ENCODE results near the gene SLC7A9.

Gene SLC7A9

GRCh38 chr19:32901504-32902161 lies 32.1 kb upstream of the SLC7A9 start:
- Histone ChIP-seq H3K9me3 (no peaks in the 10 kb centered on the region), H3K4me3 (ENCODE audit: low read depth in 1 of 2, low read length in 1 of 2) (no peak overlapping the region), H3K4me1 (ENCODE audit: control insufficient read depth in 1 of 2, insufficient read depth in 1 of 2, low read depth in 1 of 2, low read length in 1 of 2) (no peaks in the 10 kb centered on the region), H3K27me3 (no peaks in the 10 kb centered on the region), H3K27ac (no peak overlapping the region), H3K36me3 (peaks cover 8% of the 10 kb centered on the region)
- no peak for TF ChIP-seq CTCF (IDR thresholded peaks at IDR 0.05)

GRCh38 chr19:32896516-32897214 lies 27.1 kb upstream of the SLC7A9 start:
- Histone ChIP-seq H3K4me1 (ENCODE audit: control insufficient read depth in 1 of 2, insufficient read depth in 1 of 2, low read depth in 1 of 2, low read length in 1 of 2) (no peaks in the 10 kb centered on the region), H3K4me3 (ENCODE audit: low read depth in 1 of 2, low read length in 1 of 2) (no peak overlapping the region), H3K27me3 (no peaks in the 10 kb centered on the region), H3K27ac (no peak overlapping the region), H3K9me3 (peaks cover 9% of the 10 kb centered on the region), H3K36me3 (peaks cover 8% of the 10 kb centered on the region)
- TF ChIP-seq CTCF (IDR thresholded peaks at IDR 0.05) = no peak

- Histone ChIP-seq H3K4me1 (ENCODE audit: control insufficient read depth in 1 of 2, insufficient read depth in 1 of 2, low read depth in 1 of 2, low read length in 1 of 2) (no peaks in the 10 kb centered on the region), H3K4me3 (ENCODE audit: low read depth in 1 of 2, low read length in 1 of 2) (no peak overlapping the region), H3K27me3 (no peaks in the 10 kb centered on the region), H3K9me3 (peaks cover 14% of the 10 kb centered on the region), H3K27ac (no peak overlapping the region), H3K36me3 (peaks cover 8% of the 10 kb centered on the region)
- no peak for TF ChIP-seq CTCF (IDR thresholded peaks at IDR 0.05)
Measured at GRCh38 chr19:32895384-32895783, 25.8 kb upstream of the SLC7A9 start.

GRCh38 chr19:32891609-32892008 lies 22.0 kb upstream of the SLC7A9 start:
- no peaks in the 10 kb centered on the region for H3K36me3 ChIP-seq
- no peak overlapping the region for H3K27ac ChIP-seq
- H3K27me3 ChIP-seq = no peaks in the 10 kb centered on the region
- no peak for TF ChIP-seq CTCF (IDR thresholded peaks at IDR 0.05)
- H3K4me3 ChIP-seq (ENCODE audit: low read depth in 1 of 2, low read length in 1 of 2) = no peak overlapping the region
- H3K4me1 ChIP-seq (ENCODE audit: control insufficient read depth in 1 of 2, insufficient read depth in 1 of 2, low read depth in 1 of 2, low read length in 1 of 2) = no peaks in the 10 kb centered on the region
- H3K9me3 ChIP-seq = peaks cover 14% of the 10 kb centered on the region

- H3K27me3 ChIP-seq = no peaks in the 10 kb centered on the region
- no peaks in the 10 kb centered on the region for H3K4me1 ChIP-seq (ENCODE audit: control insufficient read depth in 1 of 2, insufficient read depth in 1 of 2, low read depth in 1 of 2, low read length in 1 of 2)
- no peak overlapping the region for H3K4me3 ChIP-seq (ENCODE audit: low read depth in 1 of 2, low read length in 1 of 2)
- no peak for TF ChIP-seq CTCF (IDR thresholded peaks at IDR 0.05)
- H3K36me3 ChIP-seq = no peaks in the 10 kb centered on the region
- peaks cover 14% of the 10 kb centered on the region for H3K9me3 ChIP-seq
- H3K27ac ChIP-seq = no peak overlapping the region
Measured at GRCh38 chr19:32890841-32891240, 21.3 kb upstream of the SLC7A9 start.
